ENCODE data around the gene TMCO4.
"Not testable (repeated sequence)": the region's sequence is repeated elsewhere in the genome, so short reads cannot be mapped to it uniquely, and the experiment has no call there.

Gene TMCO4

GRCh38 chr1:19654386-19654785 is 145.3 kb downstream of the TMCO4 start:
- no peak for DNase-seq

- DNase-seq: peak; percentile 73
These were observed 148.5 kb downstream of the TMCO4 start for GRCh38 chr1:19651141-19651737.

- no peak for DNase-seq
These were observed 149.1 kb downstream of the TMCO4 start for GRCh38 chr1:19650416-19651140.

GRCh38 chr1:19648689-19649088 is 151.0 kb downstream of the TMCO4 start:
- DNase-seq: no peak

GRCh38 chr1:19648239-19648638 is 151.5 kb downstream of the TMCO4 start:
- DNase-seq: no peak

- DNase-seq: no peak
These were observed 152.1 kb downstream of the TMCO4 start for GRCh38 chr1:19647643-19648042.

- DNase-seq: no peak
These were observed 153.1 kb downstream of the TMCO4 start for GRCh38 chr1:19646377-19647319.

- peak; percentile 55 for DNase-seq
These were observed 154.1 kb downstream of the TMCO4 start for GRCh38 chr1:19645411-19646251.

- peak; percentile 85 for DNase-seq
These were observed 154.9 kb downstream of the TMCO4 start for GRCh38 chr1:19644681-19645410.

GRCh38 chr1:19644395-19644680 is 155.4 kb downstream of the TMCO4 start:
- no peak for DNase-seq

- peak; percentile 64 for DNase-seq
These were observed 155.9 kb downstream of the TMCO4 start, which contains the start of gene NBL1 for GRCh38 chr1:19643602-19644394. Gene NBL1, plus strand, starts transcription at chr1:19644311. Its CDS starts 10,720 bp downstream, at chr1:19655031.

GRCh38 chr1:19643121-19643520 is 156.6 kb downstream of the TMCO4 start:
- no peak for DNase-seq

GRCh38 chr1:19640363-19641316 is 159.1 kb downstream of the TMCO4 start:
- DNase-seq: peak; percentile 52

GRCh38 chr1:19639999-19640362 is 159.7 kb downstream of the TMCO4 start:
- no peak for DNase-seq

- not testable (repeated sequence) for DNase-seq
These were observed 160.5 kb downstream of the TMCO4 start for GRCh38 chr1:19639228-19639627.

GRCh38 chr1:19637606-19638005 is 162.1 kb downstream of the TMCO4 start:
- DNase-seq: no peak

- not testable (repeated sequence) for DNase-seq
These were observed 163.0 kb downstream of the TMCO4 start for GRCh38 chr1:19636749-19637148.

GRCh38 chr1:19636065-19636464 is 163.7 kb downstream of the TMCO4 start:
- DNase-seq: no peak

- no peak for DNase-seq
These were observed 164.1 kb downstream of the TMCO4 start for GRCh38 chr1:19635646-19636045.

GRCh38 chr1:19635064-19635463 is 164.7 kb downstream of the TMCO4 start:
- not testable (repeated sequence) for DNase-seq
